Chondrocyte (in vitro differentiated cells): ENCODE measurements around the gene TSPAN3. TPM values are rescaled to one million over a fixed set of nuclear protein-coding genes. Genes with fewer than 3 reads are reported as not detected.

Experiments used
- DNase-seq: peaks from one replicate; pipeline ENCODE4 v3.0.0; 2021; ENCODE audit warnings: mixed read lengths, low spot score
- H3K27ac Mint-ChIP-seq: one replicate; pipeline ENCODE4 v1.8.0; 2021; ENCODE audit warnings: mild to moderate bottlenecking, moderate library complexity, mixed read lengths; ENCODE audit not compliant: unreplicated experiment
- H3K27me3 Mint-ChIP-seq: 2 replicates; pipeline ENCODE4 v1.8.0; 2021; ENCODE audit warnings: low read depth, mixed read lengths
- H3K36me3 Mint-ChIP-seq: 2 replicates; pipeline ENCODE4 v1.8.0; 2021; ENCODE audit warnings: low read depth, mixed read lengths
- H3K4me1 Mint-ChIP-seq: 2 replicates; pipeline ENCODE4 v1.8.0; 2021; ENCODE audit warnings: low read depth, mild to moderate bottlenecking, mixed read lengths
- H3K4me3 Mint-ChIP-seq: one replicate; pipeline ENCODE4 v1.8.0; 2021; ENCODE audit warnings: mild to moderate bottlenecking, moderate library complexity, mixed read lengths; ENCODE audit not compliant: unreplicated experiment
- H3K9me3 Mint-ChIP-seq: 2 replicates; pipeline ENCODE4 v1.8.0; 2021; ENCODE audit warnings: low read depth, mixed read lengths
- total RNA-seq: library from RNA; stranded (reverse); gene quantifications from 3 replicates; pipeline ENCODE4 v1.2.1, GENCODE V29; 2021
- TF ChIP-seq, protein P1 (sequence below): fragments of 200-600 bp; sonication (generic); IDR thresholded peaks from 2 replicates; pipeline ENCODE4 v1.5.0; 2021; ENCODE audit warnings: antibody characterized with exemption, mild to moderate bottlenecking, moderate library complexity

TSPAN3 gene
- total RNA-seq, 1 donor from 2014 or later: 250 TPM

GRCh38 chr15:77096138-77096537 lies 25.2 kb upstream of the TSPAN3 start:
- TF ChIP-seq, protein P1, sequence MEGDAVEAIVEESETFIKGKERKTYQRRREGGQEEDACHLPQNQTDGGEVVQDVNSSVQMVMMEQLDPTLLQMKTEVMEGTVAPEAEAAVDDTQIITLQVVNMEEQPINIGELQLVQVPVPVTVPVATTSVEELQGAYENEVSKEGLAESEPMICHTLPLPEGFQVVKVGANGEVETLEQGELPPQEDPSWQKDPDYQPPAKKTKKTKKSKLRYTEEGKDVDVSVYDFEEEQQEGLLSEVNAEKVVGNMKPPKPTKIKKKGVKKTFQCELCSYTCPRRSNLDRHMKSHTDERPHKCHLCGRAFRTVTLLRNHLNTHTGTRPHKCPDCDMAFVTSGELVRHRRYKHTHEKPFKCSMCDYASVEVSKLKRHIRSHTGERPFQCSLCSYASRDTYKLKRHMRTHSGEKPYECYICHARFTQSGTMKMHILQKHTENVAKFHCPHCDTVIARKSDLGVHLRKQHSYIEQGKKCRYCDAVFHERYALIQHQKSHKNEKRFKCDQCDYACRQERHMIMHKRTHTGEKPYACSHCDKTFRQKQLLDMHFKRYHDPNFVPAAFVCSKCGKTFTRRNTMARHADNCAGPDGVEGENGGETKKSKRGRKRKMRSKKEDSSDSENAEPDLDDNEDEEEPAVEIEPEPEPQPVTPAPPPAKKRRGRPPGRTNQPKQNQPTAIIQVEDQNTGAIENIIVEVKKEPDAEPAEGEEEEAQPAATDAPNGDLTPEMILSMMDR: no peak
- Mint-ChIP-seq H3K9me3 (no peaks in the 10 kb centered on the region), H3K36me3 (no peaks in the 10 kb centered on the region), H3K27me3 (no peaks in the 10 kb centered on the region), H3K27ac (no peak overlapping the region), H3K4me1 (peaks cover 17% of the 10 kb centered on the region), H3K4me3 (no peak overlapping the region)
- no peak for DNase-seq

- Mint-ChIP-seq H3K9me3 (no peaks in the 10 kb centered on the region), H3K27ac (no peak overlapping the region), H3K4me3 (no peak overlapping the region), H3K27me3 (no peaks in the 10 kb centered on the region), H3K4me1 (peaks cover 17% of the 10 kb centered on the region), H3K36me3 (no peaks in the 10 kb centered on the region)
- TF ChIP-seq, protein P1: peak; percentile 55
- no peak for DNase-seq
Observed at GRCh38 chr15:77094397-77095030, 23.6 kb upstream of the TSPAN3 start.

DNA sequence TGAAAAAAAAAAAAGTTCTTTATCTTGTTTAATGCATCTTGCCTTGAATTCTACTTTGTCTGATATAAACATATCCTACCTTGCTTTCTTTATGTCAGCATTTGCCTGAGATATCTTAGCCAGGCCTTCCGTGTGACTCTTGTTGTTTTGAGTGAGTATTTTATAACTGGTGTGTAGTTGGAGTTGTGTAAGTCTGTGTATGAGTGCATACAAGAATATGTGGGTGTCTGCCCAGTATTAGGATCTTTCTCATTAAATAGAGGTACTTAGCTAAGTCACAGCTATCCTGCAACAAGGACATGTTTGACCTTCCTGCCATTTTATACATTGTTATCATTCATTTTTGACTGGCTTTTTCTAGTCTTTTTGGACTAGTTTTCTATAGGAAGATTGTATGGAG lies 22.5 kb upstream of the TSPAN3 start:
- no peak overlapping the region for H3K4me3 Mint-ChIP-seq
- no peaks in the 10 kb centered on the region for H3K9me3 Mint-ChIP-seq
- no peak overlapping the region for H3K27ac Mint-ChIP-seq
- no peak for DNase-seq
- H3K36me3 Mint-ChIP-seq: no peaks in the 10 kb centered on the region
- peaks cover 17% of the 10 kb centered on the region for H3K4me1 Mint-ChIP-seq
- H3K27me3 Mint-ChIP-seq: no peaks in the 10 kb centered on the region
- TF ChIP-seq, protein P1: no peak

DNA sequence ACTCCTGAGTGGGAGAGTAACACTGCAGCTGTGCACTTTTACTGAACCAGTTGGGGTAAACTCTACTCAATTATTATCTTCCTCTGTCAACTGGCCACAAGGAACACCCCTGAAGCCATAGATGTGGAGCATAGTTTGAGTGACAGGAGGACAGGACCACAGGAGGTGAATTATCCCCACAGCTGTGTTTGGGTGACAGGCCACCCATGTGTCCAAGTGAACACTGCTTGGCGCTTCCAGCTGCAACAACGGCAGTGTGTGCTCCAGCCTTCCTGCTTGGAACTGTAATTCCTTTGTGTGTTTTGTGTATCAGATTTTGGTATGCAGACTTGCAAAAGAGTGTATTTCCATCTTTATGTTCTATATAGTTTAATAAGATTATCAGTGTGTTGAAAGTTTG lies 20.2 kb upstream of the TSPAN3 start:
- Mint-ChIP-seq H3K27ac (no peak overlapping the region), H3K4me3 (no peak overlapping the region), H3K36me3 (no peaks in the 10 kb centered on the region), H3K9me3 (no peaks in the 10 kb centered on the region), H3K4me1 (peaks cover 13% of the 10 kb centered on the region), H3K27me3 (no peaks in the 10 kb centered on the region)
- no peak for DNase-seq
- TF ChIP-seq, protein P1: no peak

GRCh38 chr15:77087213-77087612 lies 16.3 kb upstream of the TSPAN3 start:
- Mint-ChIP-seq H3K27ac (no peak overlapping the region), H3K27me3 (no peaks in the 10 kb centered on the region), H3K4me1 (peaks cover 21% of the 10 kb centered on the region), H3K4me3 (no peak overlapping the region), H3K9me3 (no peaks in the 10 kb centered on the region), H3K36me3 (no peaks in the 10 kb centered on the region)
- DNase-seq: no peak
- TF ChIP-seq, protein P1: no peak
